Spleen (tissue), 7 donors: ENCODE data around the gene NPY.

ENCODE experiments used
- POLR2A ChIP-seq, 3 donors: fragments of 450-650 bp; IDR thresholded peaks; one replicate each; pipeline ENCODE4 v1.5.1; 2017; ENCODE audit warnings: antibody characterized with exemption in 3 of 3, mild to moderate bottlenecking in 1 of 3
- POLR2AphosphoS5 ChIP-seq, 3 donors: sonication (generic); formaldehyde crosslinking; IDR thresholded peaks; one replicate each; pipeline ENCODE4 v1.5.1; 2017; ENCODE audit warnings: antibody characterized with exemption in 3 of 3
- TF ChIP-seq, protein P1 (sequence below), 11 experiments: fragments of 200-600 bp in 7 of 11; fragments of 450-650 bp in 4 of 11; sonication (generic) in 4 of 11; IDR thresholded peaks in 8 of 11; conservative IDR thresholded peaks in 3 of 11; 1 replicate in 7 of 11; 2 replicates in 4 of 11; pipeline versions ENCODE4 v1.4.0 to v1.8.0; 2016 to 2021; ENCODE audit warnings: antibody characterized with exemption in 11 of 11, inconsistent platforms in 4 of 11, mild to moderate bottlenecking in 1 of 11
- donor health status: DM: no; HTN: no; CAD: no; lungs with moderate emphysema.
- donor health status: DM: no; HTN: no; CAD: no.
- donor health status: DM: no; HTN: no; CAD: no.

GRCh38 chr7:24313777-24314176 is 29.8 kb downstream of the NPY start:
- no peak for TF ChIP-seq POLR2AphosphoS5 (IDR thresholded peaks at IDR 0.05)
- TF ChIP-seq POLR2A (IDR thresholded peaks at IDR 0.05) = no peak
- TF ChIP-seq, protein P1, sequence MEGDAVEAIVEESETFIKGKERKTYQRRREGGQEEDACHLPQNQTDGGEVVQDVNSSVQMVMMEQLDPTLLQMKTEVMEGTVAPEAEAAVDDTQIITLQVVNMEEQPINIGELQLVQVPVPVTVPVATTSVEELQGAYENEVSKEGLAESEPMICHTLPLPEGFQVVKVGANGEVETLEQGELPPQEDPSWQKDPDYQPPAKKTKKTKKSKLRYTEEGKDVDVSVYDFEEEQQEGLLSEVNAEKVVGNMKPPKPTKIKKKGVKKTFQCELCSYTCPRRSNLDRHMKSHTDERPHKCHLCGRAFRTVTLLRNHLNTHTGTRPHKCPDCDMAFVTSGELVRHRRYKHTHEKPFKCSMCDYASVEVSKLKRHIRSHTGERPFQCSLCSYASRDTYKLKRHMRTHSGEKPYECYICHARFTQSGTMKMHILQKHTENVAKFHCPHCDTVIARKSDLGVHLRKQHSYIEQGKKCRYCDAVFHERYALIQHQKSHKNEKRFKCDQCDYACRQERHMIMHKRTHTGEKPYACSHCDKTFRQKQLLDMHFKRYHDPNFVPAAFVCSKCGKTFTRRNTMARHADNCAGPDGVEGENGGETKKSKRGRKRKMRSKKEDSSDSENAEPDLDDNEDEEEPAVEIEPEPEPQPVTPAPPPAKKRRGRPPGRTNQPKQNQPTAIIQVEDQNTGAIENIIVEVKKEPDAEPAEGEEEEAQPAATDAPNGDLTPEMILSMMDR (IDR thresholded peaks at IDR 0.05 in 8 of 11, conservative IDR thresholded peaks at IDR 0.05 in 3 of 11) = no peak
